WTC11 (cell line): ENCODE measurements around the gene CWH43.

Experiments
- E2F1 ChIP-seq: sonication (generic); formaldehyde crosslinking; IDR thresholded peaks from 2 replicates; pipeline ENCODE4 v1.8.0; 2022; ENCODE audit warnings: mild to moderate bottlenecking, missing genetic modification reagents
- FOXP1 ChIP-seq: sonication (generic); formaldehyde crosslinking; IDR thresholded peaks from 2 replicates; pipeline ENCODE4 v1.8.0; 2022; ENCODE audit warnings: missing genetic modification reagents, mild to moderate bottlenecking, moderate library complexity, borderline replicate concordance
- MAX ChIP-seq: sonication (generic); formaldehyde crosslinking; IDR thresholded peaks from 2 replicates; pipeline ENCODE4 v1.8.0; 2022; ENCODE audit warnings: mild to moderate bottlenecking, missing genetic modification reagents
- MYBL2 ChIP-seq: sonication (generic); formaldehyde crosslinking; IDR thresholded peaks from 2 replicates; pipeline ENCODE4 v1.8.1; 2023; ENCODE audit warnings: mild to moderate bottlenecking, moderate library complexity, missing genetic modification reagents
- NR2C2 ChIP-seq: sonication (generic); formaldehyde crosslinking; IDR thresholded peaks from 2 replicates; pipeline ENCODE4 v1.8.0; 2022; ENCODE audit warnings: mild to moderate bottlenecking, missing genetic modification reagents
- PRDM15 ChIP-seq: sonication (generic); formaldehyde crosslinking; IDR thresholded peaks from 2 replicates; pipeline ENCODE4 v1.8.0; 2022; ENCODE audit warnings: missing genetic modification reagents
- TCF7 ChIP-seq: sonication (generic); formaldehyde crosslinking; IDR thresholded peaks from 2 replicates; pipeline ENCODE4 v1.8.0; 2022; ENCODE audit warnings: mild to moderate bottlenecking, low read depth, missing genetic modification reagents, moderate library complexity
- TEAD1 ChIP-seq: sonication (generic); formaldehyde crosslinking; IDR thresholded peaks from 2 replicates; pipeline ENCODE4 v1.8.0; 2022; ENCODE audit warnings: mild to moderate bottlenecking, missing genetic modification reagents
- ZBTB21 ChIP-seq: sonication (generic); formaldehyde crosslinking; IDR thresholded peaks from 2 replicates; pipeline ENCODE4 v1.8.1; 2023; ENCODE audit warnings: mild to moderate bottlenecking, missing genetic modification reagents, borderline replicate concordance
- ZNF138 ChIP-seq: sonication (generic); formaldehyde crosslinking; conservative IDR thresholded peaks from 2 replicates; pipeline ENCODE4 v1.8.1; 2022; ENCODE audit warnings: mild to moderate bottlenecking, moderate library complexity, missing genetic modification reagents
- ZNF232 ChIP-seq: sonication (generic); formaldehyde crosslinking; IDR thresholded peaks from 2 replicates; pipeline ENCODE4 v1.8.0; 2022; ENCODE audit warnings: mild to moderate bottlenecking, missing genetic modification reagents
- TF ChIP-seq, protein P1 (sequence below): fragments of 200-600 bp; IDR thresholded peaks from 2 replicates; pipeline ENCODE4 v1.8.0; 2022; ENCODE audit warnings: antibody characterized with exemption
- TF ChIP-seq, protein P2 (sequence below): fragments of 250-450 bp; sonication (Bioruptor Pico); IDR thresholded peaks from 2 replicates; pipeline ENCODE4 v1.9.0; 2021; ENCODE audit warnings: mild to moderate bottlenecking, borderline replicate concordance
- TF ChIP-seq, protein P3 (sequence below): sonication (generic); formaldehyde crosslinking; conservative IDR thresholded peaks from 2 replicates; pipeline ENCODE4 v1.8.1; 2023; ENCODE audit warnings: mild to moderate bottlenecking, low read depth, missing genetic modification reagents, moderate library complexity

DNA sequence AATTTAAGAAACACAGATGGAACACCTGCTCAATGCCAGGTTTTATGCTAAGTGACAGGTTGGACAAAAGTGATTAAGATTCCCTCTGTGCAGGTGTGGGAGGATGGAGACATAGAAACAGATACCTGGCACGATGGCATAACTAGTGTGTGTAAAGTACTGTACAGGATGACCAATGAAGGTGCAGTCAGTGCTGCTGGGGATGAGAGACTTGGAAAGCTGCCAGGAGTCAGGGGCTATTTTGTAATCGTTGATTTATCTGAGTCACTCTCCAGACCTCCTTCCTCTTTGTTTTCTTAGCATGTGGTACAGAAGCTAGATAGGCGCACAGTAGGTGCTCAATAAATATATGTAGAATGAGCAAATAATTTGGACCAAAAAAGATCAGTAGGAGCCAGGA, 58.2 kb downstream of the CWH43 start:
- TF ChIP-seq, protein P1, sequence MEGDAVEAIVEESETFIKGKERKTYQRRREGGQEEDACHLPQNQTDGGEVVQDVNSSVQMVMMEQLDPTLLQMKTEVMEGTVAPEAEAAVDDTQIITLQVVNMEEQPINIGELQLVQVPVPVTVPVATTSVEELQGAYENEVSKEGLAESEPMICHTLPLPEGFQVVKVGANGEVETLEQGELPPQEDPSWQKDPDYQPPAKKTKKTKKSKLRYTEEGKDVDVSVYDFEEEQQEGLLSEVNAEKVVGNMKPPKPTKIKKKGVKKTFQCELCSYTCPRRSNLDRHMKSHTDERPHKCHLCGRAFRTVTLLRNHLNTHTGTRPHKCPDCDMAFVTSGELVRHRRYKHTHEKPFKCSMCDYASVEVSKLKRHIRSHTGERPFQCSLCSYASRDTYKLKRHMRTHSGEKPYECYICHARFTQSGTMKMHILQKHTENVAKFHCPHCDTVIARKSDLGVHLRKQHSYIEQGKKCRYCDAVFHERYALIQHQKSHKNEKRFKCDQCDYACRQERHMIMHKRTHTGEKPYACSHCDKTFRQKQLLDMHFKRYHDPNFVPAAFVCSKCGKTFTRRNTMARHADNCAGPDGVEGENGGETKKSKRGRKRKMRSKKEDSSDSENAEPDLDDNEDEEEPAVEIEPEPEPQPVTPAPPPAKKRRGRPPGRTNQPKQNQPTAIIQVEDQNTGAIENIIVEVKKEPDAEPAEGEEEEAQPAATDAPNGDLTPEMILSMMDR = no peak
- TF ChIP-seq MYBL2 (CRISPR knock-in tag) = no peak
- TF ChIP-seq ZNF138 (CRISPR knock-in tag) = no peak
- TF ChIP-seq NR2C2 (CRISPR knock-in tag) = no peak
- no peak for TF ChIP-seq ZBTB21 (CRISPR knock-in tag)
- TF ChIP-seq TEAD1 (CRISPR knock-in tag) = no peak
- TF ChIP-seq FOXP1 (CRISPR knock-in tag) = no peak
- TF ChIP-seq ZNF232 (CRISPR knock-in tag) = no peak
- TF ChIP-seq, protein P2, sequence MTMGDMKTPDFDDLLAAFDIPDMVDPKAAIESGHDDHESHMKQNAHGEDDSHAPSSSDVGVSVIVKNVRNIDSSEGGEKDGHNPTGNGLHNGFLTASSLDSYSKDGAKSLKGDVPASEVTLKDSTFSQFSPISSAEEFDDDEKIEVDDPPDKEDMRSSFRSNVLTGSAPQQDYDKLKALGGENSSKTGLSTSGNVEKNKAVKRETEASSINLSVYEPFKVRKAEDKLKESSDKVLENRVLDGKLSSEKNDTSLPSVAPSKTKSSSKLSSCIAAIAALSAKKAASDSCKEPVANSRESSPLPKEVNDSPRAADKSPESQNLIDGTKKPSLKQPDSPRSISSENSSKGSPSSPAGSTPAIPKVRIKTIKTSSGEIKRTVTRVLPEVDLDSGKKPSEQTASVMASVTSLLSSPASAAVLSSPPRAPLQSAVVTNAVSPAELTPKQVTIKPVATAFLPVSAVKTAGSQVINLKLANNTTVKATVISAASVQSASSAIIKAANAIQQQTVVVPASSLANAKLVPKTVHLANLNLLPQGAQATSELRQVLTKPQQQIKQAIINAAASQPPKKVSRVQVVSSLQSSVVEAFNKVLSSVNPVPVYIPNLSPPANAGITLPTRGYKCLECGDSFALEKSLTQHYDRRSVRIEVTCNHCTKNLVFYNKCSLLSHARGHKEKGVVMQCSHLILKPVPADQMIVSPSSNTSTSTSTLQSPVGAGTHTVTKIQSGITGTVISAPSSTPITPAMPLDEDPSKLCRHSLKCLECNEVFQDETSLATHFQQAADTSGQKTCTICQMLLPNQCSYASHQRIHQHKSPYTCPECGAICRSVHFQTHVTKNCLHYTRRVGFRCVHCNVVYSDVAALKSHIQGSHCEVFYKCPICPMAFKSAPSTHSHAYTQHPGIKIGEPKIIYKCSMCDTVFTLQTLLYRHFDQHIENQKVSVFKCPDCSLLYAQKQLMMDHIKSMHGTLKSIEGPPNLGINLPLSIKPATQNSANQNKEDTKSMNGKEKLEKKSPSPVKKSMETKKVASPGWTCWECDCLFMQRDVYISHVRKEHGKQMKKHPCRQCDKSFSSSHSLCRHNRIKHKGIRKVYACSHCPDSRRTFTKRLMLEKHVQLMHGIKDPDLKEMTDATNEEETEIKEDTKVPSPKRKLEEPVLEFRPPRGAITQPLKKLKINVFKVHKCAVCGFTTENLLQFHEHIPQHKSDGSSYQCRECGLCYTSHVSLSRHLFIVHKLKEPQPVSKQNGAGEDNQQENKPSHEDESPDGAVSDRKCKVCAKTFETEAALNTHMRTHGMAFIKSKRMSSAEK (CRISPR knock-in tag) = no peak
- TF ChIP-seq TCF7 = no peak
- TF ChIP-seq E2F1 (CRISPR knock-in tag) = no peak
- no peak for TF ChIP-seq PRDM15
- TF ChIP-seq, protein P3, sequence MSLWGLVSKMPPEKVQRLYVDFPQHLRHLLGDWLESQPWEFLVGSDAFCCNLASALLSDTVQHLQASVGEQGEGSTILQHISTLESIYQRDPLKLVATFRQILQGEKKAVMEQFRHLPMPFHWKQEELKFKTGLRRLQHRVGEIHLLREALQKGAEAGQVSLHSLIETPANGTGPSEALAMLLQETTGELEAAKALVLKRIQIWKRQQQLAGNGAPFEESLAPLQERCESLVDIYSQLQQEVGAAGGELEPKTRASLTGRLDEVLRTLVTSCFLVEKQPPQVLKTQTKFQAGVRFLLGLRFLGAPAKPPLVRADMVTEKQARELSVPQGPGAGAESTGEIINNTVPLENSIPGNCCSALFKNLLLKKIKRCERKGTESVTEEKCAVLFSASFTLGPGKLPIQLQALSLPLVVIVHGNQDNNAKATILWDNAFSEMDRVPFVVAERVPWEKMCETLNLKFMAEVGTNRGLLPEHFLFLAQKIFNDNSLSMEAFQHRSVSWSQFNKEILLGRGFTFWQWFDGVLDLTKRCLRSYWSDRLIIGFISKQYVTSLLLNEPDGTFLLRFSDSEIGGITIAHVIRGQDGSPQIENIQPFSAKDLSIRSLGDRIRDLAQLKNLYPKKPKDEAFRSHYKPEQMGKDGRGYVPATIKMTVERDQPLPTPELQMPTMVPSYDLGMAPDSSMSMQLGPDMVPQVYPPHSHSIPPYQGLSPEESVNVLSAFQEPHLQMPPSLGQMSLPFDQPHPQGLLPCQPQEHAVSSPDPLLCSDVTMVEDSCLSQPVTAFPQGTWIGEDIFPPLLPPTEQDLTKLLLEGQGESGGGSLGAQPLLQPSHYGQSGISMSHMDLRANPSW (CRISPR knock-in tag) = no peak
- no peak for TF ChIP-seq MAX
